ENCODE measurements around the gene PRRX2. TPM values are rescaled to one million over a fixed set of nuclear protein-coding genes. Genes with fewer than 3 reads are reported as not detected.

Gene PRRX2
- total RNA-seq: 10 to 100 TPM in 1 of 2 donors, 1 to 10 TPM in 1; 4.3 to 14.3 TPM

- peak within 1 kb of the TSS; percentile 31 to 36 for H3K4me3 ChIP-seq
- H3K9me3 ChIP-seq: no peaks in the 10 kb centered on the region
- H3K4me1 ChIP-seq (replicated peaks): no peaks in the 10 kb centered on the region
- H3K27ac ChIP-seq: peak within 1 kb of the TSS; percentile 49 to 55
- no peaks in the 10 kb centered on the region for H3K36me3 ChIP-seq
- intact Hi-C loops (cut with DNase I): no loop called here
- WGBS: 1% methylated on average over 37 of the region's 37 CpGs
- H3K27me3 ChIP-seq (replicated peaks; ENCODE audit: insufficient read depth): no peaks in the 10 kb centered on the region
- no peak for DNase-seq (ENCODE audit: low spot score)
- TF ChIP-seq POLR2A (IDR thresholded peaks at IDR 0.05) (no peak), CTCF (IDR thresholded peaks at IDR 0.05) (no peak), POLR2AphosphoS5 (IDR thresholded peaks at IDR 0.05) (no peak)
These were observed at the start of gene PRRX2 for GRCh38 chr9:129665389-129665775. Gene PRRX2, plus strand, starts transcription at chr9:129665647. Its CDS starts 221 bp downstream, at chr9:129665868.

- no peak for DNase-seq (ENCODE audit: low spot score)
- no peaks in the 10 kb centered on the region for H3K9me3 ChIP-seq
- TF ChIP-seq POLR2AphosphoS5 (IDR thresholded peaks at IDR 0.05): no peak
- TF ChIP-seq CTCF (IDR thresholded peaks at IDR 0.05): peak in 1 of 4 experiments; percentile 34
- H3K36me3 ChIP-seq: no peaks in the 10 kb centered on the region
- intact Hi-C loops (cut with DNase I): no loop called here
- no peaks in the 10 kb centered on the region for H3K27me3 ChIP-seq (replicated peaks; ENCODE audit: insufficient read depth)
- 0% methylated on average over 1 of the region's 1 CpG for WGBS
- H3K4me1 ChIP-seq (replicated peaks): no peaks in the 10 kb centered on the region
- H3K4me3 ChIP-seq: no peak overlapping the region
- H3K27ac ChIP-seq: no peak overlapping the region
These were observed 48.3 kb upstream of the PRRX2 start for GRCh38 chr9:129617167-129617566.

DNA sequence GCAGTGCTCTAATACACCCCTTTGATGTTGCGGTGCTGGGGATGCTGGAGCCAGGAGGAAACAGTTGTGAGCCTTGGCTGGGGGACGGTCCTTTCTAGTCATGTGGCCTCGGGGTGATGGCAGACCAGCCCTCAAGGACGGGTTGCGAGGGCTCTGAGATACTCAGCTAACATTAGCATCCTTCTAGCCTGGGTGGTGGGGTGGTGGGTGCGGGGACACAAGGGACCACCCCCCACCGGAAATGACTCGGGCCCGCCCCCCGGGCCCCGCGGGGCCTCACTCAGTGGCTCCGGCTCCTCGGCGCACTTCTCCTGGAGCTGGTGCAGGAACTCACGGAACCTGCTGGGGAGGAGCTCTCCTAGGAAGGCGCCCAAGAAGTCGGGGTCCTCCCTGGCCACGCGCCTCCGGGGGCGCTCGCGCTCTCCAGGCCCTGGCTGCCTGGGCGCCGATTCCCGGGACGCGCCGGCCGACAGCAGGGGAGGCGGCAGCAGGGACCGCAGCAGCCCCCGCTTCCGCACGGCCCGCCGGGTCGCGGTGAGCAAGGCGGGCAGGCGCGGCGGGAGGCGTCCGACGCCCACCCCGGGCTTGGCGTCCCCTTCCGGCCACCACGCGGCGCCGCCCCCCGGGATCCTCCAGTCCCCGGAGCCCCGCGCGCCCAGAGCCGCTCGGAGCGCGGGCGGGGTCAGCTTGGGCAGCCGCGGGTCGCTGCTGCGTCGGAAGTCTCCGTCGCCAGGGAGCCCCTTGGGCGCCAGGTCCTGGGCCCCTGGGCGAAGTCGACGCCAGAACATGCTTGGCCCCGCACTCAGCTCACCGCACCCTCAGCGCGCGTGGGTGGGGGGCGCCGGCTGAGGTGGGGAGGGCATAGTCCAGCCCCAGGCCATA is 45.4 kb upstream of the PRRX2 start:
- no peaks in the 10 kb centered on the region for H3K4me1 ChIP-seq (replicated peaks)
- TF ChIP-seq POLR2AphosphoS5 (IDR thresholded peaks at IDR 0.05) (no peak), POLR2A (IDR thresholded peaks at IDR 0.05) (no peak), CTCF (IDR thresholded peaks at IDR 0.05) (peak in 1 of 4 experiments; percentile 6)
- peak overlapping the region in 1 of 2 donors; percentile 22 for H3K27ac ChIP-seq
- intact Hi-C loops (cut with DNase I): no loop called here
- DNase-seq (ENCODE audit: low spot score): no peak
- WGBS: 2% methylated on average over 24 of the region's 82 CpGs
- H3K36me3 ChIP-seq: no peaks in the 10 kb centered on the region
- no peaks in the 10 kb centered on the region for H3K27me3 ChIP-seq (replicated peaks; ENCODE audit: insufficient read depth)
- H3K4me3 ChIP-seq: peak overlapping the region; percentile 40 to 46
- H3K9me3 ChIP-seq: no peaks in the 10 kb centered on the region

DNA sequence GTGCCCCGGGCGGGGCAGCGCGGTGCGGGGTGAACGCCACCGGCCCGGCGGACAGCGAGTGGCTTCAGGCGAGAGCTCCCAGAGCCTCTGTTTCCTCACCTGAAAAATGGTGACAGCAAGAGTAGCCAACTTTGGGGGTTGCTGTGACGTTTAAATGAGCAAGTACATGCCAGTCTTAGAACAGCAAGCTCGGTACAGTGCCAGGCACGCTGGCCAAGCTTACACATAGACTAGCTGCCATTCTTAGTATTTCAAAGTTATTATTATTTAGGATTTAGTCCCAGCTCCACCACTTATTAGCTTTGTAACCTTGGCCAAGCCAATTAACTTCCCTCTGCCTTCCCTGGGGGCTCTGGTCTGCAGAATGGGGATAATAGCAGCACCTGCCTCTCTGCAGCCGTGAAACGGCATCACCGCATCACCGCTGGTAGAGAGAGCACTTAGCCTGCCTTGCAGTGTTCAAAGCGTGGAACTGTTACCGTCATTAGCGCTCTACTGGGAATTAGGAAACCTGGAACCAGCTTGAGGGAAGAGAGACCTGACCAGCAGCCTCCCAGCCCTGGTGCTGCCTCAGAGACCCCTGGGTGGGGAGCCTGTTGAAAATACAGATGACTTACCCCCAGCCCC is 44.7 kb upstream of the PRRX2 start, which contains the start of gene C9orf50:
Gene C9orf50, minus strand, starts transcription at position 433 of the 627 bp plus-strand sequence. CDS start 527 bp downstream, outside the sequence.
- H3K4me3 ChIP-seq: peak within 1 kb of the TSS; percentile 40 to 46
- H3K9me3 ChIP-seq: no peaks in the 10 kb centered on the region
- TF ChIP-seq CTCF (IDR thresholded peaks at IDR 0.05): no peak
- TF ChIP-seq POLR2A (IDR thresholded peaks at IDR 0.05): no peak
- TF ChIP-seq POLR2AphosphoS5 (IDR thresholded peaks at IDR 0.05): no peak
- intact Hi-C loops (cut with DNase I): no loop called here
- H3K27me3 ChIP-seq (replicated peaks; ENCODE audit: insufficient read depth): no peaks in the 10 kb centered on the region
- no peaks in the 10 kb centered on the region for H3K36me3 ChIP-seq
- no peaks in the 10 kb centered on the region for H3K4me1 ChIP-seq (replicated peaks)
- 25% methylated on average over 21 of the region's 21 CpGs for whole genome bisulfite sequencing
- no peak for DNase-seq (ENCODE audit: low spot score)
- H3K27ac ChIP-seq: peak within 1 kb of the TSS in 1 of 2 donors; percentile 22
